HK-2 (cell line): Measurements from ENCODE around the gene TP53.
"Not testable (repeated sequence)": the region's sequence is repeated elsewhere in the genome, so short reads cannot be mapped to it uniquely, and the experiment has no call there.

Source experiments
- DNase-seq: peaks from one replicate; pipeline ENCODE4 v3.0.0-alpha.2; 2018; ENCODE audit not compliant: unreplicated experiment

The TP53 gene

DNA sequence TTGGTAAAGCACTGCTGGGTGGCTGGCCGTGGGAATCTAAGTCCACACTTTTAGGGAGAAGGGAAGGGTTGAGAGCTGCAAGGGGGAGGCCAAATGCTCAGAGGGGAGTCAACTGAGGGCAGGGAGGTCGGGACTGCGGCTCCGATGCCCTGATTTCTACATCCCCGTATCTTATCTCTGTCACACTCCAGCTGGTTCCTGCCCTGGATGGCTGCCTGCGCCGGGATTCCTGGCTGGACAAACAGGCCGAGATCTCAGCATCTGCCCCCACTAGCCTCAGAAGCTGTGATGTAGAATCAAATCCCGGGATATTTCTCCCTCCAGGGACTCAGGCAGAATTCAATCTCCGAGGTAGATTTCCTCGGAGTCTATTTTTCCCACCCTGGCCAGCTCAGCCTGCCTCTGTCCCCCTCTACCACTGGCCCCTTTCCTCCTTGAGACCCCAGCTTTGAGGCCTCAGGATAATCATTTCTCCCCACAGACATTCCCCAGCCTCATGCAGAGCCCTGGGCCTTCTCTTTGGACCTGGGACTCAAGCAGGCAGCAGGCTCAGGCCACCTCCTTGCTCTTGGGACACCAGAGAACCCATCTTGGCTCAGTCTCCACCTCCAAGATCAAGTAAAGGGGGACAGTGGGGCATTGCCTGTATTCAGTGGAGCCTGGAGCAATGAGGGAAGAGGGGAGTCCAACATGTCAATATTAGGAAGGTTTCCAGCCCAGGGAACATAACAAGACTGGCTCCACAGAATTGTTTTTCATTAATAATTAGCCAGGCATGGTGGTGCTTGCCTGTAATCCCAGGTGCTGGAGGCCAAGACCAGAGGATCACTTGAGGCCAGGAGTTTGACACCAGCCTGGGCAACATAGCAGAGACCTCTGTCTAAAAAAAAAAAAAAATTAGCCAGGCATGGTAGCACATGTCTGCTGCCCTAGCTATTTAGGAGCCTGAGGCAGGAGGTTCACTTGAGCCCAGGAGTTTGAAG is 55.6 kb downstream of the TP53 start:
- no peak for DNase-seq

DNA sequence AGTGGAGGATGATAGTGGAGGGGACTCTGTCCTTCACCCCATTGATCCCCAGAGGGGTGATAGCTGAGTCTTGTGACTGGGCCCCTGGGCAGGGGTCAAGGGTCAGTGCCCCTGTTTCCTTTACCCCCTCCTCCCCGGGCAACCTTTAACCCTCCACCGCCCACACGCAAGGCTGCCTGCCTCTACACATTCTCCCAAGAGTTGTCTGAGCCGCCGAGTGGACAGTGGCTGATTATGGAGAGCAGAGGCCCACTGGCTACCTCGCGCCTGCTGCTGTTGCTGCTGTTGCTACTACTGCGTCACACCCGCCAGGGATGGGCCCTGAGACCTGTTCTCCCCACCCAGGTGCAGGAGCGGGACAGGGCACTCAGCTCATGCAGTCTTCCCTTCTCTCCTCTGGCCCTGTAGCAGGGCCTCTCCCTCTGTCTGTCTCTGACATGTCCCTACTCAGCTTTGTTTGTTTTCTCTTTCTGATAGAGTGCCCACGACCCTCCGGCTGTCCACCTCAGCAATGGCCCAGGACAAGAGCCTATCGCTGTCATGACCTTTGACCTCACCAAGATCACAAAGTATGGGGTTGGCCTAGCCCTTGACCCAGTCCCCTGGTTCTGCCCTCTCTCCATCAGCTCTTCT is 57.2 kb downstream of the TP53 start, which contains the start of gene SHBG:
SHBG (plus strand) TSS at position 197 of the 633 bp plus-strand sequence; CDS start at position 235, 38 bp downstream.
- DNase-seq = no peak

DNA sequence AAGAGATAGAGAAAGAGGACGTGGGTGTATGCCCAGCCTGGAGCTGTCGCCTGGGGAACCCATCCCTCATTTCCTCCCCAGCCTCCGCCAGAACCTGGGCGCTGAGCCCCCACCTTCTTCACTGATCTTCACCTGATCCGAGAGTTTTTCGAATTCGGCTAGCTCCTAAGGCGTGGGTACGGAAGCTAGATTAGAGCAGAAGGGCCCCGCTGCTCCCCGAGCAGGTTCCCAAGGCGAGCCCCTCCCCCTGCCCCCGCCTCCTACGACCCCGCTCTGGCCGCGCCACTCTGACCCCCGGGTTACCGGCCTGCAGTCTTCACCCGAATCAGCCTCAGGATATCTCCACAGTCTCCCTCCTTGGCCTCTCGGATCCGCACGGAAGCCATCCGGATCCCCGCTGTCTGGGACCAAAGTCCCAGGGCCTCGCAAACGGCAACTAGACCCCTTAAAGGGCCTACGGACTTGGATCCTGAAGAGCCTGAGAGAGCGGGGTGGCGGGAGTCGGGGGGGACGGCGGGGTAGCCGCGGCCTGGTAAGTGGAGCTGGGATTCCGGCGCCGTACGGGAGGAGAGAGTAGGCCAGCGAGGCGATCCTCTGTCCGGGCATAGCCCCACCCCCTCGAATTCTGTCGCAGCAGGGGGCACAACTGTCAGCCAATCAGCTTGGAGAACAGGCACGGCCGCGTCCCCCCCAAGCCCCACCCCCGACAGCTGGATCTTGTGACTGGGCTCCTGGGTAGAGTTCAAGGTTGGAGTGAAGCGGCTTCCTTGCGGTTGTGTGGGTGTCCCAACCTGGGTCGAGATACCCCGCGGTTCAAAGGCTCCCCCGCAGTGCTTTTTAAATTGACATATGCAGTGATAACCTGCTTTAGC is 59.8 kb downstream of the TP53 start, which contains the start of gene SAT2:
SAT2 (minus strand) TSS at position 572 of the 872 bp plus-strand sequence; CDS start at position 386, 186 bp downstream.
- DNase-seq = peak; percentile 97

DNA sequence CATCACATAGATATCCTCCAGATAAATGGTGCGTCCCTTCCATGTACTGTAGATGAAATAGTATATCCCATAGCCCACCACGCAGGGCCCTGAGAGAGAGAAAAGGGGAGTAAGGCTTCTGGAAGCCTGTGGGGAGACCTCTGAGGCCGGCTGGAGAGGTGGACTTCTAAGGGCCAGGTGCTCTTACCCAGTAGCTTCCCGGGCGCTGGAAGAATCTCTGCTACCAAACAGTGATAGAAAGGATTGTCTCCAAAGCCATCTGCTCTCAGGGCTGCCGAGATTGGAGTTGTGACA is 60.4 kb downstream of the TP53 start:
- no peak for DNase-seq

DNA sequence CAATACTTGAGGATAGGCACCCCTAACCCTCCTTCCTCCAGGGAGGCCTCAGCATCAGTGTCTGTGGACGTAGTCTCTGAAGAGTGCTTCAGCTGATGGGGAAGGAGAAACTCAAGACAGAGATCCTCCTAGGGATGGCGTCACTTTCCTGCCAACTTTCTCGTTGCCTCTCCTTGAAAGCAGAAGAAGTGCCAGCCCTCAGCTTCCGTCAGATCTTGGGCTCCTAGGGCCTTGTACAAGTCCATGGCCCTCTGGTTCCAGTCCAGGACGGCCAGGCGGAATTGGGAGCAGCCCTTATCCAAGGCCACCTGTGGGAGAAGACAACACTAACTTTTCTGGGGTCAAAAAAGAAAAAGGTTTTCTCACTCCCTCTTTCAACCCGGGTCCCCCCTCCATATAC is 61.0 kb downstream of the TP53 start:
- DNase-seq = no peak

DNA sequence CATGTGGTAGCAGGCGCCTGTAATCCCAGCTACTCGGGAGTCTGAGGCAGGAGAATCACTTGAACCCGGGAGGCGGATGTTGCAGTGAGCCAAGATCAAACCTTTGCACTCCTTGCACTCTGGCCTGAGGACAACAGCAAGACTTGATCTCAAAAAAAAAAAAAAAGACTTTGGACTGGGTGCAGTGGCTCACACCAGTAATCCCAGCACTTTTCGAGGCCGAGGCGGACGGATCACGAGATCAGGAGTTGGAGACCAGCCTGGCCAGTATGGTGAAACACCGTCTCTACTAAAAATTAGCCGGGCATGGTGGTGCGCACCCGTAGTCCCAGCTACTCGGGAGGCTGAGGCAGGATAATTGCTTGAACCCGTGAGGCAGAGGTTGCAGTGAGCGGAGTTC is 61.5 kb downstream of the TP53 start:
- DNase-seq = not testable (repeated sequence)

DNA sequence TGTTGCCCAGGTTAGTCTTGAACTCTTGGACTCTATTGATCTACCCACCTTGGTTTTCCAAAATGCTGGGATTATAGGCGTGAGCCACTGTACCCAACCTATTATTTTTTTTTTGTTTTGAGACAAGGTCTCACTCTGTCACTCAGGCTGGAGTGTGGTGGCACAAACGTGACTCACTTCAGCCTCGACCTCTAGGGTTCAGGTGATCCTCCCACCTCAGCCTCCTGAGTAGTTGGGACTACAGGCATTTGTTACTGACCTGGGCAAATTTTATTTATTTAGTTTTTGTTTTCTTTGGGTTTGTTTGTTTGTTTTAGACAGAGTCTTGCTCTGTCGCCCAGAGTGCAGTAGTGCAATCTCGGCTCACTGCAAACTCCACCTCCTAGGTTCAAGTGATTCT is 63.6 kb downstream of the TP53 start:
- no peak for DNase-seq

DNA sequence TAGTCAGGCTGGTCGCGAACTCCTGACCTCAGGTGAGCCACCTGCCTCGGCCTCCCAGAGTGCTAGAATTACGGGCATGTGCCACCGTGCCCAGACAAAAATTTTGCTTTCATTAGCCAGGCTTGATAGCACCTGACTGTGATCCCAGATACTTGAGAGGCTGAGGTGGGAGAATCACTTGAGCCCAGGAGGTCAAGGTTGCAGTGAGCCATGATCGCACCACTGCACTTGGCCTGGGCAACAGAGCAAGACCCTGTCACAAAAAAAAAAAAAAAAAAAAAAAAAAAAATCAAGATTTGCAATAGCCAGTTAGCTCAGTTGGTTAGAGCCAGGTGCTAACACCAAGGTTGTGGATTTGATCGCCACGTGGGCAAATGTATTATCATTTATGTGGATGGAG is 66.5 kb downstream of the TP53 start:
- no peak for DNase-seq

DNA sequence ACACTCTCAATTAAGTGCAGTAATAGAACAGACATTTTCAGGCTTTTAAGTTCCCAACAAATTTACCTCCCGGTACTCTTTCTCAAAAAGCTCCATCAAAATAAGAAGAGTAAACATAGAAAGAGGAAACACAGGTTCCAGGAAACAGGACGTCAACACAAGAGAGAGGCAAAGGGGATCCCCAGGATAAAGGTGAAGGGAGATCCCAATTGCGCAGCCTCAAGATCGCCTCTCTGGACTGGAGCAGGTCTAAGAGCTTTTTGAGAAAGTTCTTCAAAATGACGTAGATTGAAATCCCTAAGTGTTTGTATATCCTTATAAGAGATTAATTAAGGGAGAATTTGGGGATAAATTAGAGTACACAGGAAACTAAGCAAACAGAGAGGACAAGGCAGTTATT is 68.7 kb downstream of the TP53 start:
- DNase-seq = no peak
